SK-N-MC (cell line): ENCODE measurements around the gene MAPK8.
"Not testable (repeated sequence)": the region's sequence is repeated elsewhere in the genome, so short reads cannot be mapped to it uniquely, and the experiment has no call there.

ENCODE experiments used
- EZH2 ChIP-seq: fragments of 200-600 bp; sonication (generic); IDR thresholded peaks from one replicate; pipeline ENCODE4 v1.6.1; 2017; ENCODE audit warnings: antibody characterized with exemption
- FOXP2 ChIP-seq: optimal IDR thresholded peaks from 2 replicates; pipeline ENCODE3; 2011; ENCODE audit warnings: mild to moderate bottlenecking, moderate library complexity; ENCODE audit not compliant: insufficient read depth; ENCODE audit errors: extremely low read length, control extremely low read depth

GRCh38 chr10:48347943-48348342 is 41.5 kb downstream of the MAPK8 start:
- not testable (repeated sequence) for TF ChIP-seq EZH2, FOXP2
